HepG2 (cell line): Measurements from ENCODE around the gene RPS6KA2. TPM values are rescaled to one million over a fixed set of nuclear protein-coding genes. Genes with fewer than 3 reads are reported as not detected.

Experiments used
- ATF7-NPFF ChIP-seq: sonication (generic); formaldehyde crosslinking; IDR thresholded peaks from 2 replicates; pipeline ENCODE4 v1.8.1; 2023; ENCODE audit warnings: mild to moderate bottlenecking, low read depth, missing genetic modification reagents, moderate library complexity
- FOXC1 ChIP-seq: sonication (generic); formaldehyde crosslinking; IDR thresholded peaks from 2 replicates; pipeline ENCODE4 v1.8.0; 2022; ENCODE audit warnings: mild to moderate bottlenecking, missing genetic modification reagents, borderline replicate concordance
- MLLT10 ChIP-seq: sonication (generic); formaldehyde crosslinking; IDR thresholded peaks from 2 replicates; pipeline ENCODE4 v1.4.0; 2020; ENCODE audit warnings: missing genetic modification reagents
- MTA3 ChIP-seq: sonication (generic); formaldehyde crosslinking; IDR thresholded peaks from 2 replicates; pipeline ENCODE4 v1.4.0; 2020; ENCODE audit warnings: missing genetic modification reagents
- PAWR ChIP-seq: sonication (generic); formaldehyde crosslinking; IDR thresholded peaks from 2 replicates; pipeline ENCODE4 v1.4.0; 2020; ENCODE audit warnings: missing genetic modification reagents, mild to moderate bottlenecking, borderline replicate concordance
- SPEN ChIP-seq: sonication (generic); formaldehyde crosslinking; IDR thresholded peaks from 2 replicates; pipeline ENCODE4 v1.5.1; 2020; ENCODE audit warnings: low read depth, mild to moderate bottlenecking, missing genetic modification reagents
- XRCC5 ChIP-seq: fragments of 200-400 bp; formaldehyde crosslinking; optimal IDR thresholded peaks from 2 replicates; pipeline ENCODE3; 2017; ENCODE audit warnings: mild to moderate bottlenecking, low read length
- ZNF451 ChIP-seq: sonication (generic); formaldehyde crosslinking; IDR thresholded peaks from 2 replicates; pipeline ENCODE4 v1.5.0; 2020; ENCODE audit warnings: mild to moderate bottlenecking, missing genetic modification reagents
- ZNF460 ChIP-seq: sonication (generic); formaldehyde crosslinking; IDR thresholded peaks from 2 replicates; pipeline ENCODE4 v1.5.1; 2020; ENCODE audit warnings: missing genetic modification reagents, mild to moderate bottlenecking, borderline replicate concordance
- ZNF644 ChIP-seq: IDR thresholded peaks from 2 replicates; pipeline ENCODE4 v1.6.1; 2016; ENCODE audit warnings: low read depth
- ZNF652 ChIP-seq: IDR thresholded peaks from 2 replicates; pipeline ENCODE4 v1.6.1; 2016; ENCODE audit warnings: low read depth, borderline replicate concordance
- ZNF670 ChIP-seq: sonication (generic); formaldehyde crosslinking; IDR thresholded peaks from 2 replicates; pipeline ENCODE4 v1.8.0; 2022; ENCODE audit warnings: mild to moderate bottlenecking, missing genetic modification reagents, borderline replicate concordance
- ZSCAN29 ChIP-seq: sonication (generic); formaldehyde crosslinking; conservative IDR thresholded peaks from 2 replicates; pipeline ENCODE4 v1.4.0; 2020; ENCODE audit warnings: mild to moderate bottlenecking, missing genetic modification reagents
- polyA plus RNA-seq, 8 experiments: library from polyadenylated mRNA; depleted of rRNA in 3 of 8; stranded (reverse) in 7 of 8; unstranded in 1 of 8; fragments of >200 nt; fragmentation: Illumina TruSeq in 4 of 8; extraction: Trizol in 4 of 8; gene quantifications; 2 replicates each; pipeline versions ENCODE4 v1.2.1 to v1.2.3, GENCODE V29; 2011 to 2016; ENCODE audit warnings: low read depth in 4 of 8, missing spikeins in 1 of 8, mixed read lengths in 1 of 8; ENCODE audit not compliant: insufficient read depth in 1 of 8
- total RNA-seq, 5 experiments: library from RNA; depleted of rRNA; stranded (reverse); fragments of >200 nt; fragmentation: Illumina TruSeq; extraction: Trizol; gene quantifications; 2 replicates each; pipeline ENCODE4 v1.2.3, GENCODE V29; 2016; ENCODE audit warnings: low read depth in 1 of 5
- TF ChIP-seq, protein P1 (sequence below): sonication (generic); formaldehyde crosslinking; IDR thresholded peaks from 2 replicates; pipeline ENCODE4; 2020; ENCODE audit warnings: missing genetic modification reagents, mild to moderate bottlenecking, borderline replicate concordance
- TF ChIP-seq, protein P2 (sequence below): sonication (generic); formaldehyde crosslinking; conservative IDR thresholded peaks from 2 replicates; pipeline ENCODE4 v1.4.0; 2020; ENCODE audit warnings: mild to moderate bottlenecking, missing genetic modification reagents, moderate library complexity
- TF ChIP-seq, protein P3 (sequence below): sonication (generic); formaldehyde crosslinking; IDR thresholded peaks from 2 replicates; pipeline ENCODE4 v1.5.0; 2020; ENCODE audit warnings: missing genetic modification reagents
- TF ChIP-seq, protein P4 (sequence below): sonication (generic); formaldehyde crosslinking; IDR thresholded peaks from 2 replicates; pipeline ENCODE4 v1.4.0; 2020; ENCODE audit warnings: missing genetic modification reagents
- TF ChIP-seq, protein P5 (sequence below): sonication (generic); formaldehyde crosslinking; IDR thresholded peaks from 2 replicates; pipeline ENCODE4 v1.8.0; 2023; ENCODE audit warnings: mild to moderate bottlenecking, missing genetic modification reagents

The RPS6KA2 gene
- total and polyA plus RNA-seq, 2 of the 13 experiments (the other 11 are each of a cell fraction or from before 2014, with no cell fraction given), result 0.22 to 0.38 TPM

DNA sequence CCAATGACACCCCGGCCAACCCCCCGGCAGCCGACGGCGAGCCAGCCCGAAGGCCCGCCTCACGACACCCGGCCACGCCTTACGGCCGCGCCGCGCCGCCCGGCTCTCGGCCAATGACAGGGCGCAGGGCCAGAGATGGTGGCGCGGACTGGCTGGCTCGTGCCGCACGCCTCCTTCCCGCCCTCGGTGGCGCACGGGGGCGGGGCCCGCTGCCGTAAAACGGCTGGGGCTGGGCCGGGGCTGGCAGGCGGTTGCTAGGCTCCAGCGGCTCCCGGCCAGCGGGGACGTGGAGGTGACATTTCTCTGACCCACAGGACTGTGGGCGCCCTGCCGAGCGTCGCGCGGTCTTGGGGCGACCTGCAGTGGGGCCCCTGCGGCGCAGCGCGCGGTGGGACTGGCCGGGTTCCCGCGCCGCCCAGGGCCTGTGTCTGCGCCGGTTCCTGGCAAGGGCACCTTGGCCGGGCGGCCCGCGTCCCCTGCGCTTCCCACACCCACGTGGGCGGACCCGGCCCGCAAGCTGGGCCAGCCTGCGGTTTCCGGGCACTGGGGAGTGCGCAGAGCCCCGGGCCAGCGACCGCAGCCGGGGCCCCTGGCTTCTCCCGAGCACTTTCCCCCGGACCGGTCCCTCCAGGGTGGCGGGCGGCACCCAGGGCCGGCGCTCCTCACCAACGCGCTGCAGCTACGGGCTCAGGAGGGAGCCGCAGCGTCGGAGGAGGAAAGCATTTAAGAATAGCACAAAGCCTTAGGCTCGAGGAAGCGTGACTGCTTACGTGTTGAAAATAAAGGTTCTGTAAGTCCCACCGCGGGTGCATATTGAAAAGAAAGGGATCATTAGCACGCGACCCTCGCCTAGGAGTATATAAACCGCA, 243.9 kb downstream of the RPS6KA2 start, which contains the start of gene MPC1 (continued):
- TF ChIP-seq ZNF460 (CRISPR knock-in tag) (no peak), ZSCAN29 (no peak), MLLT10 (CRISPR knock-in tag) (no peak), MTA3 (CRISPR knock-in tag) (no peak), ZNF652 (CRISPR knock-in tag) (no peak), ZNF451 (CRISPR knock-in tag) (peak; percentile 90), ZNF644 (CRISPR knock-in tag) (no peak), FOXC1 (CRISPR knock-in tag) (peak; percentile 86; the same call in 1 of the 2 replicates), ZNF670 (CRISPR knock-in tag) (peak; percentile 52; the same call in 1 of the 2 replicates), ATF7-NPFF (CRISPR knock-in tag) (peak; percentile 99), XRCC5 (no peak), SPEN (CRISPR knock-in tag) (peak; percentile 94), PAWR (CRISPR knock-in tag) (no peak)
- TF ChIP-seq, protein P1, sequence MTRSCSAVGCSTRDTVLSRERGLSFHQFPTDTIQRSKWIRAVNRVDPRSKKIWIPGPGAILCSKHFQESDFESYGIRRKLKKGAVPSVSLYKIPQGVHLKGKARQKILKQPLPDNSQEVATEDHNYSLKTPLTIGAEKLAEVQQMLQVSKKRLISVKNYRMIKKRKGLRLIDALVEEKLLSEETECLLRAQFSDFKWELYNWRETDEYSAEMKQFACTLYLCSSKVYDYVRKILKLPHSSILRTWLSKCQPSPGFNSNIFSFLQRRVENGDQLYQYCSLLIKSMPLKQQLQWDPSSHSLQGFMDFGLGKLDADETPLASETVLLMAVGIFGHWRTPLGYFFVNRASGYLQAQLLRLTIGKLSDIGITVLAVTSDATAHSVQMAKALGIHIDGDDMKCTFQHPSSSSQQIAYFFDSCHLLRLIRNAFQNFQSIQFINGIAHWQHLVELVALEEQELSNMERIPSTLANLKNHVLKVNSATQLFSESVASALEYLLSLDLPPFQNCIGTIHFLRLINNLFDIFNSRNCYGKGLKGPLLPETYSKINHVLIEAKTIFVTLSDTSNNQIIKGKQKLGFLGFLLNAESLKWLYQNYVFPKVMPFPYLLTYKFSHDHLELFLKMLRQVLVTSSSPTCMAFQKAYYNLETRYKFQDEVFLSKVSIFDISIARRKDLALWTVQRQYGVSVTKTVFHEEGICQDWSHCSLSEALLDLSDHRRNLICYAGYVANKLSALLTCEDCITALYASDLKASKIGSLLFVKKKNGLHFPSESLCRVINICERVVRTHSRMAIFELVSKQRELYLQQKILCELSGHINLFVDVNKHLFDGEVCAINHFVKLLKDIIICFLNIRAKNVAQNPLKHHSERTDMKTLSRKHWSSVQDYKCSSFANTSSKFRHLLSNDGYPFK, result peak; percentile 54; the same call in 1 of the 2 replicates
- TF ChIP-seq, protein P2, sequence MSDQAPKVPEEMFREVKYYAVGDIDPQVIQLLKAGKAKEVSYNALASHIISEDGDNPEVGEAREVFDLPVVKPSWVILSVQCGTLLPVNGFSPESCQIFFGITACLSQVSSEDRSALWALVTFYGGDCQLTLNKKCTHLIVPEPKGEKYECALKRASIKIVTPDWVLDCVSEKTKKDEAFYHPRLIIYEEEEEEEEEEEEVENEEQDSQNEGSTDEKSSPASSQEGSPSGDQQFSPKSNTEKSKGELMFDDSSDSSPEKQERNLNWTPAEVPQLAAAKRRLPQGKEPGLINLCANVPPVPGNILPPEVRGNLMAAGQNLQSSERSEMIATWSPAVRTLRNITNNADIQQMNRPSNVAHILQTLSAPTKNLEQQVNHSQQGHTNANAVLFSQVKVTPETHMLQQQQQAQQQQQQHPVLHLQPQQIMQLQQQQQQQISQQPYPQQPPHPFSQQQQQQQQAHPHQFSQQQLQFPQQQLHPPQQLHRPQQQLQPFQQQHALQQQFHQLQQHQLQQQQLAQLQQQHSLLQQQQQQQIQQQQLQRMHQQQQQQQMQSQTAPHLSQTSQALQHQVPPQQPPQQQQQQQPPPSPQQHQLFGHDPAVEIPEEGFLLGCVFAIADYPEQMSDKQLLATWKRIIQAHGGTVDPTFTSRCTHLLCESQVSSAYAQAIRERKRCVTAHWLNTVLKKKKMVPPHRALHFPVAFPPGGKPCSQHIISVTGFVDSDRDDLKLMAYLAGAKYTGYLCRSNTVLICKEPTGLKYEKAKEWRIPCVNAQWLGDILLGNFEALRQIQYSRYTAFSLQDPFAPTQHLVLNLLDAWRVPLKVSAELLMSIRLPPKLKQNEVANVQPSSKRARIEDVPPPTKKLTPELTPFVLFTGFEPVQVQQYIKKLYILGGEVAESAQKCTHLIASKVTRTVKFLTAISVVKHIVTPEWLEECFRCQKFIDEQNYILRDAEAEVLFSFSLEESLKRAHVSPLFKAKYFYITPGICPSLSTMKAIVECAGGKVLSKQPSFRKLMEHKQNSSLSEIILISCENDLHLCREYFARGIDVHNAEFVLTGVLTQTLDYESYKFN (CRISPR knock-in tag), result peak; percentile 43; the same call in 1 of the 2 replicates
- TF ChIP-seq, protein P3, sequence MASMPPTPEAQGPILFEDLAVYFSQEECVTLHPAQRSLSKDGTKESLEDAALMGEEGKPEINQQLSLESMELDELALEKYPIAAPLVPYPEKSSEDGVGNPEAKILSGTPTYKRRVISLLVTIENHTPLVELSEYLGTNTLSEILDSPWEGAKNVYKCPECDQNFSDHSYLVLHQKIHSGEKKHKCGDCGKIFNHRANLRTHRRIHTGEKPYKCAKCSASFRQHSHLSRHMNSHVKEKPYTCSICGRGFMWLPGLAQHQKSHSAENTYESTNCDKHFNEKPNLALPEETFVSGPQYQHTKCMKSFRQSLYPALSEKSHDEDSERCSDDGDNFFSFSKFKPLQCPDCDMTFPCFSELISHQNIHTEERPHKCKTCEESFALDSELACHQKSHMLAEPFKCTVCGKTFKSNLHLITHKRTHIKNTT (CRISPR knock-in tag), result no peak
- TF ChIP-seq, protein P4, sequence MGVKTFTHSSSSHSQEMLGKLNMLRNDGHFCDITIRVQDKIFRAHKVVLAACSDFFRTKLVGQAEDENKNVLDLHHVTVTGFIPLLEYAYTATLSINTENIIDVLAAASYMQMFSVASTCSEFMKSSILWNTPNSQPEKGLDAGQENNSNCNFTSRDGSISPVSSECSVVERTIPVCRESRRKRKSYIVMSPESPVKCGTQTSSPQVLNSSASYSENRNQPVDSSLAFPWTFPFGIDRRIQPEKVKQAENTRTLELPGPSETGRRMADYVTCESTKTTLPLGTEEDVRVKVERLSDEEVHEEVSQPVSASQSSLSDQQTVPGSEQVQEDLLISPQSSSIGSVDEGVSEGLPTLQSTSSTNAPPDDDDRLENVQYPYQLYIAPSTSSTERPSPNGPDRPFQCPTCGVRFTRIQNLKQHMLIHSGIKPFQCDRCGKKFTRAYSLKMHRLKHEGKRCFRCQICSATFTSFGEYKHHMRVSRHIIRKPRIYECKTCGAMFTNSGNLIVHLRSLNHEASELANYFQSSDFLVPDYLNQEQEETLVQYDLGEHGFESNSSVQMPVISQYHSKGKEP (CRISPR knock-in tag), result no peak; the same call in none of the 2 replicates
- TF ChIP-seq, protein P5, sequence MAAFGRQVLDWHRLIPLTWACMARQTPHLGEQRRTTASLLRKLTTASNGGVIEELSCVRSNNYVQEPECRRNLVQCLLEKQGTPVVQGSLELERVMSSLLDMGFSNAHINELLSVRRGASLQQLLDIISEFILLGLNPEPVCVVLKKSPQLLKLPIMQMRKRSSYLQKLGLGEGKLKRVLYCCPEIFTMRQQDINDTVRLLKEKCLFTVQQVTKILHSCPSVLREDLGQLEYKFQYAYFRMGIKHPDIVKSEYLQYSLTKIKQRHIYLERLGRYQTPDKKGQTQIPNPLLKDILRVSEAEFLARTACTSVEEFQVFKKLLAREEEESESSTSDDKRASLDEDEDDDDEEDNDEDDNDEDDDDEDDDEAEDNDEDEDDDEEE (CRISPR knock-in tag), result no peak
